HUES6 (cell line): ENCODE results near the gene ANXA11.

Experiments
- H3K27ac ChIP-seq: 2 replicates; pipeline ENCODE4 v1.7.0; 2013; ENCODE audit warnings: low read depth, mild to moderate bottlenecking, low read length, inconsistent platforms
- H3K27me3 ChIP-seq: 2 replicates; pipeline ENCODE4 v1.6.1; 2013; ENCODE audit warnings: low read length; ENCODE audit not compliant: control insufficient read depth, insufficient read depth
- H3K36me3 ChIP-seq: 2 replicates; pipeline ENCODE4 v1.6.1; 2013; ENCODE audit warnings: low read length; ENCODE audit not compliant: control insufficient read depth, insufficient read depth
- H3K4me1 ChIP-seq: 2 replicates; pipeline ENCODE4 v1.6.1; 2013; ENCODE audit warnings: low read length; ENCODE audit not compliant: control insufficient read depth, insufficient read depth
- H3K4me3 ChIP-seq: 2 replicates; pipeline ENCODE4 v1.5.1; 2013; ENCODE audit warnings: low read depth, low read length
- H3K9ac ChIP-seq: one replicate; pipeline ENCODE4 v1.6.1; 2013; ENCODE audit warnings: mild to moderate bottlenecking, low read length
- H3K9me3 ChIP-seq: 2 replicates; pipeline ENCODE4 v1.6.1; 2013; ENCODE audit warnings: low read depth, low read length; ENCODE audit not compliant: control insufficient read depth, insufficient read depth

Gene ANXA11

GRCh38 chr10:80131499-80131901, 73.8 kb downstream of the ANXA11 start:
- no peak overlapping the region for H3K9ac ChIP-seq
- H3K4me3 ChIP-seq, result peak overlapping the region; percentile 62
- H3K36me3 ChIP-seq, result no peaks in the 10 kb centered on the region
- no peak overlapping the region for H3K27ac ChIP-seq
- H3K4me1 ChIP-seq, result peaks cover 16% of the 10 kb centered on the region
- H3K27me3 ChIP-seq, result peaks cover 23% of the 10 kb centered on the region
- no peaks in the 10 kb centered on the region for H3K9me3 ChIP-seq

- no peak overlapping the region for H3K4me3 ChIP-seq
- H3K9me3 ChIP-seq, result no peaks in the 10 kb centered on the region
- no peak overlapping the region for H3K9ac ChIP-seq
- H3K4me1 ChIP-seq, result peaks cover 9% of the 10 kb centered on the region
- no peaks in the 10 kb centered on the region for H3K36me3 ChIP-seq
- H3K27ac ChIP-seq, result no peak overlapping the region
- peaks cover 4% of the 10 kb centered on the region; the same call in 1 of the 2 replicates for H3K27me3 ChIP-seq
Observed at GRCh38 chr10:80126876-80127275, 78.5 kb downstream of the ANXA11 start.

- Histone ChIP-seq H3K9ac (no peak overlapping the region), H3K9me3 (no peaks in the 10 kb centered on the region), H3K27ac (no peak overlapping the region), H3K36me3 (no peaks in the 10 kb centered on the region), H3K4me3 (no peak overlapping the region), H3K27me3 (no peaks in the 10 kb centered on the region), H3K4me1 (no peaks in the 10 kb centered on the region)
Observed at GRCh38 chr10:80122746-80123145, 82.6 kb downstream of the ANXA11 start.

- Histone ChIP-seq H3K4me3 (no peak overlapping the region), H3K27ac (no peak overlapping the region), H3K9ac (no peak overlapping the region)
Observed at GRCh38 chr10:80122110-80122710, 83.1 kb downstream of the ANXA11 start.

GRCh38 chr10:80118669-80119068, 86.7 kb downstream of the ANXA11 start:
- no peaks in the 10 kb centered on the region for H3K36me3 ChIP-seq
- H3K4me3 ChIP-seq, result no peak overlapping the region
- H3K9me3 ChIP-seq, result no peaks in the 10 kb centered on the region
- H3K27me3 ChIP-seq, result no peaks in the 10 kb centered on the region
- H3K9ac ChIP-seq, result no peak overlapping the region
- no peaks in the 10 kb centered on the region for H3K4me1 ChIP-seq
- H3K27ac ChIP-seq, result no peak overlapping the region

More at GRCh38 chr10:80122110-80122710, 83.1 kb downstream of the ANXA11 start:
- no peaks in the 10 kb centered on the region for H3K36me3 ChIP-seq
- no peaks in the 10 kb centered on the region for H3K9me3 ChIP-seq
- no peaks in the 10 kb centered on the region for H3K27me3 ChIP-seq
- H3K4me1 ChIP-seq, result no peaks in the 10 kb centered on the region

DNA sequence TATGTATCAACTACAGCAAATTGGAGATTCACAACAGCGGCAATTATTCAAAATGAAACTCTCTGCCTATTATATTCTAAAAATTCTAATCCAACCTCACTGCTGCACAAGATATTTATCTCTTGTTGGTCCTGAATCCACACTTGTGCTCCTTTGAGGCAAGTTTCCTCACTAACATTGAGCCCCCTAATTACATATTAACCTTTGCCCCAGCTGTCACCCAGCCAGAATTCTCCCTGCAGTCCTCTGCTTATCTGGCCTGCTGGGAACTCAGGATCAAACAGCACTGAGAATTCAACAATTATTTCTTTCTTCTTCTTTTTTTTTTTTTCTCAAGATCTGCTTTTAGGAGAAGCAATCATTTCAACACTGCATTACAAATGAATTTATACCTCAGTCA, 94.4 kb downstream of the ANXA11 start:
- H3K9ac ChIP-seq, result no peak overlapping the region
- no peaks in the 10 kb centered on the region for H3K36me3 ChIP-seq
- H3K27me3 ChIP-seq, result no peaks in the 10 kb centered on the region
- peaks cover 27% of the 10 kb centered on the region for H3K9me3 ChIP-seq
- H3K4me3 ChIP-seq, result no peak overlapping the region
- no peak overlapping the region for H3K27ac ChIP-seq
- no peaks in the 10 kb centered on the region; the same call in 1 of the 2 replicates for H3K4me1 ChIP-seq

- Histone ChIP-seq H3K4me3 (no peak overlapping the region), H3K9ac (no peak overlapping the region), H3K9me3 (peaks cover 27% of the 10 kb centered on the region), H3K4me1 (peaks cover 16% of the 10 kb centered on the region; the same call in 1 of the 2 replicates), H3K36me3 (no peaks in the 10 kb centered on the region), H3K27me3 (no peaks in the 10 kb centered on the region), H3K27ac (no peak overlapping the region)
Observed at GRCh38 chr10:80108576-80109239, 96.6 kb downstream of the ANXA11 start.

DNA sequence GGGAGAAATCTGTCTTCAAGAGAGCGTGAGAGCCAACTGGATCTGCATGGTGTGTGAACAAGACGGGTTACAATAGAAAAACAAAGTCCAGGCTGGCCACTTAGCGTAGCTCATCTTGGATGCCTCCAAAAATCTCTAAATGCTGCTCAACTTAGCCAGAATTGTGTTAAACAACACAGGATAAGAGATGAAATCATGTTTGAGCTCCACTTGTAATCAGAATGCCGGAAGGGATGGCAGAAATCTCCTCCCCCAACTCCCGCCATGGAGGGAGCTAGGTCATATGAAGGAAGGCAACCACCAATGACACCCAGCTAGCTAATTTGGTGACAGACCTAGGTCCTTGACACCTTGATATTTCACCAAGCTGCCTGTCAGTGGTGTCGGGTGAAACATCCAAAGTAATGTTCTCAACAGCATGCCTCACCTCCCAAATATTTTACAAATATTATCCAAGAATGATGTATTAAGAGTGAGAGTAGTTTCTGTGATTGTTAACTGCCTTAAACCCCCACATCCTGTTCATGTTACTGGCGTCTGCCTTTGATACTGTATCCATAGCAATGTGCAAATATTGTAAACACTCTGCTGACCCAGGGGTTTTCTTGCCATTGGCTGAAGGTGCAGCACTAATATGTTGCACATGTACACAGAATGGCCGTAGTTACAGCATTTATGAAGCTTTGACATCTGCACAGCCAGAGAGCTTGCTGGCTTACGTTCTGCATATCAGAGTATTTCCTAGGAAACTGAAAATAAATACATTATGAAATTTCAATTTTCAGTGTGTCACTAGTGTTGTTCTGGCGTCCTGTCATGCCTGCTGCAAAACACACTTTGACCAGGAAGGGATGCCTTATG, 101.0 kb downstream of the ANXA11 start:
- Histone ChIP-seq H3K9me3 (peaks cover 16% of the 10 kb centered on the region), H3K36me3 (no peaks in the 10 kb centered on the region), H3K9ac (no peak overlapping the region), H3K27ac (no peak overlapping the region), H3K27me3 (no peaks in the 10 kb centered on the region), H3K4me1 (peaks cover 16% of the 10 kb centered on the region; the same call in 1 of the 2 replicates), H3K4me3 (no peak overlapping the region)
